Left colon (tissue), 2 donors: ENCODE results near the gene PIN1. TPM values are rescaled to one million over a fixed set of nuclear protein-coding genes. Genes with fewer than 3 reads are reported as not detected.
A peak's percentile ranks its signal among the peaks of the same experiment; 100 is the strongest.
"Not testable (repeated sequence)": the region's sequence is repeated elsewhere in the genome, so short reads cannot be mapped to it uniquely, and the experiment has no call there.

Source experiments
- ATAC-seq: fragments of 200-7000 bp; cut with Tn5 transposase; one replicate; pipeline ENCODE4 v1.9.1; 2020; ENCODE audit warnings: mild to moderate bottlenecking, moderate library complexity
- DNase-seq, 2 donors: peaks; one replicate each; pipeline ENCODE4 v3.0.0-alpha.2; 2020
- intact Hi-C, 2 donors: fragments of 100-400 bp; cut with DNase I in 1 of 2; cut with micrococcal nuclease in 1 of 2; formaldehyde crosslinking; loops; one replicate each; pipeline versions ENCODE4 v1.11.2 to v1.14.0; 2022; cut with DNase I, micrococcal nuclease
- long read RNA-seq: library from polyadenylated mRNA; unstranded; transcript quantifications from one replicate; pipeline ENCODE4 v2.0.0, GENCODE V29; 2021
- total RNA-seq, 2 donors: library from RNA; stranded (reverse); fragmentation: NEBNext Ultra II Directional; extraction: Animal tissue kit (Norgen Biotek cat#: 25700); gene quantifications; one replicate each; pipeline ENCODE4 v1.2.1, GENCODE V29; 2021
- donor health status: DM: no; HTN: no; CAD: no.
- donor health status: DM: yes; HTN: yes; CAD: no.

The PIN1 gene
- 10 to 100 TPM; 44.3 to 48.2 TPM for total RNA-seq
- long read RNA-seq, full-length matches to known transcripts = 113 of 118 reads
- long read RNA-seq, partial matches to known transcripts = 4 of 118 reads
- long read RNA-seq, other reads (novel, unspliced or antisense) = 1 of 118 reads

GRCh38 chr19:9834726-9835506 is at the start of gene PIN1:
Gene PIN1 (plus strand): TSS chr19:9835318. CDS start chr19:9835345, 27 bp downstream.
- peak; percentile 99 to 100 for DNase-seq
- intact Hi-C loops = no loop called here
- ATAC-seq = peak; percentile 97

GRCh38 chr19:9785367-9786331 is 49.5 kb upstream of the PIN1 start:
- ATAC-seq (peak; percentile 85), DNase-seq (peak; percentile 99 to 100)
- intact Hi-C loops = no loop called here

- peak in 1 of 2 donors; percentile 33 for DNase-seq
These were observed 48.8 kb upstream of the PIN1 start for GRCh38 chr19:9786342-9786741.

GRCh38 chr19:9786819-9787218 is 48.3 kb upstream of the PIN1 start:
- DNase-seq = no peak
- no peak for ATAC-seq
- intact Hi-C loops = no loop called here

More at GRCh38 chr19:9786342-9786741, 48.8 kb upstream of the PIN1 start:
- intact Hi-C loops = no loop called here
- ATAC-seq = no peak

GRCh38 chr19:9788604-9789003 is 46.5 kb upstream of the PIN1 start:
- intact Hi-C loops, ATAC-seq, DNase-seq: not testable (repeated sequence)

GRCh38 chr19:9789066-9789465 is 46.1 kb upstream of the PIN1 start:
- DNase-seq = no peak
- intact Hi-C loops = no loop called here
- no peak for ATAC-seq

- intact Hi-C loops, ATAC-seq, DNase-seq: not testable (repeated sequence)
These were observed 45.5 kb upstream of the PIN1 start for GRCh38 chr19:9789579-9789978.

GRCh38 chr19:9791073-9791367 is 44.1 kb upstream of the PIN1 start:
- intact Hi-C loops = loop anchor here (10.0 kb wide), 2 partner anchors 166 to 656 kb away; partner anchors contain the start of gene ZNF561 (in 1 of the 2)
- not testable (repeated sequence) for DNase-seq, ATAC-seq

GRCh38 chr19:9791552-9792205 is 43.4 kb upstream of the PIN1 start:
- intact Hi-C loops = loop anchor here (10.0 kb wide), 2 partner anchors 167 to 657 kb away; partner anchors contain the start of gene ZNF561 (in 1 of the 2)
- DNase-seq (peak; percentile 98), ATAC-seq (peak; percentile 69)

- DNase-seq (peak; percentile 97 to 98), ATAC-seq (peak; percentile 69)
- intact Hi-C loops = loop anchor here (10.0 kb wide), 2 partner anchors 168 to 658 kb away; partner anchors contain the start of gene ZNF561 (in 1 of the 2)
These were observed 42.7 kb upstream of the PIN1 start for GRCh38 chr19:9792206-9793070.

GRCh38 chr19:9793071-9793591 is 42.0 kb upstream of the PIN1 start:
- ATAC-seq (peak; percentile 10), DNase-seq (peak; percentile 73 to 75)
- intact Hi-C loops = loop anchor here (10.0 kb wide), 2 partner anchors 168 to 658 kb away; partner anchors contain the start of gene ZNF561 (in 1 of the 2)

GRCh38 chr19:9796113-9796773 is 38.9 kb upstream of the PIN1 start:
- intact Hi-C loops = loop anchor here (5.0 to 10.0 kb wide), 3 partner anchors 169 to 661 kb away; partner anchors contain the start of gene ZNF561 (in 1 of the 2)
- ATAC-seq (peak; percentile 44), DNase-seq (peak; percentile 86 to 88)

- ATAC-seq (no peak), DNase-seq (no peak)
- intact Hi-C loops = loop anchor here (5.0 to 10.0 kb wide), 3 partner anchors 171 to 663 kb away; partner anchors contain the start of gene ZNF561 (in 1 of the 2)
These were observed 37.2 kb upstream of the PIN1 start for GRCh38 chr19:9797871-9798270.

GRCh38 chr19:9799162-9799561 is 36.0 kb upstream of the PIN1 start:
- no peak for DNase-seq

GRCh38 chr19:9801976-9802375 is 33.1 kb upstream of the PIN1 start:
- intact Hi-C loops = no loop called here
- ATAC-seq = no peak
- no peak for DNase-seq

More at GRCh38 chr19:9799162-9799561, 36.0 kb upstream of the PIN1 start:
- intact Hi-C loops = loop anchor here (5.0 to 10.0 kb wide), 3 partner anchors 172 to 664 kb away; partner anchors contain the start of gene ZNF561 (in 1 of the 2)
- no peak for ATAC-seq

GRCh38 chr19:9806803-9807202 is 28.3 kb upstream of the PIN1 start:
- intact Hi-C loops = no loop called here
- ATAC-seq = no peak
- DNase-seq = no peak
